ENCODE results near the gene FAM20A.
"Not testable (repeated sequence)": the region's sequence is repeated elsewhere in the genome, so short reads cannot be mapped to it uniquely, and the experiment has no call there.

FAM20A gene

GRCh38 chr17:68587847-68588246, 13.3 kb downstream of the FAM20A start:
- FAIRE-seq: no peak

DNA sequence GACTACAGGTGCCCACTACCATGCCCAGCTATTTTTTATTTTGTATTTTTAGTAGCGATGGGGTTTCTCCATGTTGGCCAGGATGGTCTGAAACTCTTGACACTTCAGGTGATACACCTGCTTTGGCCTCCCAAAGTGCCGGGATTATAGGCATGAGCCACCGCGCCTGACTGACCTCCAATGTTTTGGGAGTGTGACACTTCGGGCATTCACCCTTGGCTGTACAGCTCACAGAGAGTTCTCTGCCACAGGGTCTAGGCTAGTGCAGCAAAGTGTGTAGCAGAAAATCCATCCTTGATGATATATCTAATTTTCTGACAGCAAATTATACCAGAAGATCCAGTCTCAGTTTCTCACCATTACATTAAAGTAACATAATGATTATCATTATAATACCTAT, 14.1 kb downstream of the FAM20A start:
- no peak for FAIRE-seq

- FAIRE-seq: no peak
These were observed 15.5 kb downstream of the FAM20A start for GRCh38 chr17:68585643-68586042.

DNA sequence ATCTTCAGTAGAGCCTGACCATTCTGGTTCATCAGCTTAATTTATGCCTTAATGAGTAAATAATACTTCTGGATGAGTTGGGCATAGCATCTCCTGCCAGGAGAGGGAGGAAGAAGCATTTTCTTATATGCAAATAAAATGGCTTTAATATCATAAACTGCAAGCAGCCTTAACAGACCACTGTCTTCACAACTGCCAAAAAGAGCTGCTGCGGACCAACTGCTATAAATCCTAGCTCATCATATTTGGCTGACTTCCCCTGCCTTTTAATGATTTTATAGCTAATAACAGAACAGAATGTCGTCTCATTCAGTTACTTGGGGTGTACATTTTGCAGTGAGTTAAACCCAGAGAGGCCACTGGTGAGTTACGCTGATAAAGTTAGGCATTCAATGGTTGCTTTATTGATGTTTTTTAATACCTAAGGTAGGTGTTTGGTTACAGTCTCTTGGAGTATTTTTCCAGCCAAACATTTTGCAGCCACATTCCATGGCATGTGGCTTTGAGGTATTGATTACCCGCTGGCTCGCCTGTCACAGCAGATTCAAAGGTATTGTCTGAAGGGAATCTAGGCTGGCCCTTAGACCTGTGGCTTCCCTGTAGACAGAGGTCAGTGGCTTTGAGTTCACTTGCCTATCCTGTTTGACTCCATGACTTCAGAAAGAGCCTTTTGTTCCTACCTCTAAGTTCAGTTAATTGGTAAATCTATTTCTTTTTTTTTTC, 16.4 kb downstream of the FAM20A start:
- FAIRE-seq: no peak

DNA sequence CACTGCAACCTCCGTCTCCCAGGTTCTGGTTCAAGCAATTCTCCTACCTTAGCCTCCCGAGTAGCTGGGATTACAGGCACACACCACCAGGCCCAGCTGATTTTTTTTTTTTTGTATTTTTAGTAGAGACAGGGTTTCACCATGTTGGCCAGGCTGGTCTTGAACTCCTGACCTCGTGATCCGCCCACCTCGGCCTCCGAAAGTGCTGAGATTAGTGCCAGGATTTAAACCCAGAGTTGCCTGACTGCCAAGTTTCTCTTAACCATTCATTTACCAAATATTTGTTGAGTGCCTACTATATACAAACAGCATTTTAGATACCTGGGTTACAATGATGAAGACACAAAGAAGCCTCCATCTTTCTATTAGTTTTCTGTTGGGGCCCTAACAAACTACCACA, 18.3 kb downstream of the FAM20A start:
- FAIRE-seq: not testable (repeated sequence)

GRCh38 chr17:68581863-68582645, 19.1 kb downstream of the FAM20A start:
- FAIRE-seq: no peak

DNA sequence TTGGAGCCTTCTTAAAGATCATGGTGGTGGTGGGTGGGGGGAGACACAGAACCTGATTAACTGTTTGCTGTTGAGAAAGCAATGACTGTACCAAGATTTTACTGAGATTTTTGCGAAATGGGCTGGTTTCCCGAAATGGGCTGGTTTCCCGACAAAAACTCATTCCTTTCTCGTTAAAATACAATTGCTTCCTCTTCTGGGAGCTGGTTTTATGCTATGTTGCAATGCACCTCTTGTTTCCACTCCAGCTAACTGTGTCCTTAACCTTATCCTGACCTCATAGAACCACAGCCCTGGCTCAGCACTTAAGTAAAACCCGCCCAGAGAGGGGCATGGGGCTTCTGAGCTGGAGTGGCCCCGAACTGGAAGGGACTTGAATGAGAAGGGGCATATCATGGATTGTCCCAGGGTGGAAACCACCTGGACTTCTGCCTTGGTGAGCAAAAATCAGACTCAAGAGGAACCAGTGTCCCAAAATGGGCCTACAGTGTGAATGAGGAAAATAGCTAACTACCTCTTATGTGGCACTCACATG, 20.9 kb downstream of the FAM20A start:
- no peak for FAIRE-seq

GRCh38 chr17:68579194-68579927, 21.8 kb downstream of the FAM20A start:
- no peak for FAIRE-seq

- no peak for FAIRE-seq
These were observed 22.9 kb downstream of the FAM20A start for GRCh38 chr17:68578236-68578635.

- no peak for FAIRE-seq
These were observed 23.7 kb downstream of the FAM20A start for GRCh38 chr17:68577497-68577821.

DNA sequence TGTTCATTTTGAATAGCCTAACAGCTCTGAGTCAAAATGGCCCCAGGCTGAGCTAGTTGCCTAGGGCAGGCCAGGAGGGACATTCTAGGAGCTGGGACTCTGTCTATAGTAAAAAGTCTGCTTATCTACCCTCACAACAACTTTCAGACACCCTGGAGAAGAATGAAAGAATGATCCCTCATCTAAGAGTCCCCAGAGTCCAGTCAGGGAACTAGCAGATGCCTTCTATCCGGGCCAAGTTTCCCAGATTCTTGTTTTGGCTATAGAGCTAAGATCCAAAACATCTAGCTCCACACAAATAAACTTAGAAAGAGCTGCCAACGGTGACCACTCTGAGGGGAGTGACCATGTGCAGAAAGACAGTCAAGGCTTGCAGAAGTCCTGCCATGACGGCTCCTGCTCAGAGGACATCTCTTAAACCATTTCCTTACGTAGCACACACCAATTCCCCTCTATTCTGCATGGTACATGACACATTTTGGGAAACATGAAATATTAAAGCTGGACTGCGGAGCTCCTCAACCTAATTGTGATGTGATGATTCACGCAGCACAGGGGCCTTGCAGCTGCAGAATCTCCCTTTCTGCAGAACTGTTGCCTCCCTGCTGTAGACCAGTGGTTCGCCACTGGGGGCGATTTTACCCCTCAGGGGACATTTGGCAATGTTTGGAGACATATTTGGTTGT, 24.2 kb downstream of the FAM20A start:
- FAIRE-seq: no peak

- FAIRE-seq: no peak
These were observed 25.0 kb downstream of the FAM20A start for GRCh38 chr17:68576137-68576536.

- FAIRE-seq: no peak
These were observed 27.8 kb downstream of the FAM20A start for GRCh38 chr17:68573338-68573737.

DNA sequence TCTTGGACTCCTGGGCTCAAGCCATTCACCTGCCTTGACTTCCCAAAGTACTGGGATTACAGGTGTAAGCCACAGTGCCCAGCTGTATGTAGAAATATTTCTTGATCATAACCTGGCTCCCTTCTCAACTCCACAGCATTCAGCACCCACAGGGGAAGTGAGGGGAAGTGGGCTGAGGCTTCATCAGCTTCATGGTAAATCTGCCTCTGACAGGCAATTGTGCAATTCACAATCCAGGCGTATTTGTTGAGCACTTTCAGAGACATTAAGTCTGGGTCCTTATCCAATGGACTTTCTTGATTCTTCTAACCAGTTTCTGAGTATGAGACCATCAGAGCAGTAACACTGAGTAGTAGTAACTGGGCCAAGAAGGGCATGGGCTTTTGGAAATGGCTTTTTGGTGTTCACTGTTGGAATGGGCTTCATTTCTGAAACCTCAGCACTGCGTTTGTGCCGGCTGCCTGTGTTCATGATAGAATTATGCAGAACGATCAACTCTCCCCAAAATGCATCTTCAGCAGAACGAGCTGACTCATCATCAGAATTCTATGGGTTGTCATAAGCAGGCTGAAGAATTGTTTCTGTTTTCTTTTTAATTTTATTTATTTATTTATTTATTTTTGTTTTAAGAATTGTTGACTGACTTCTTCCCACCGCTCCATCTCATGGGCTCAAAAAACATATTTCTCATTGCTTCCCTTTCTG, 28.9 kb downstream of the FAM20A start:
- FAIRE-seq: no peak

- FAIRE-seq: no peak
These were observed 30.6 kb downstream of the FAM20A start for GRCh38 chr17:68570526-68570925.

DNA sequence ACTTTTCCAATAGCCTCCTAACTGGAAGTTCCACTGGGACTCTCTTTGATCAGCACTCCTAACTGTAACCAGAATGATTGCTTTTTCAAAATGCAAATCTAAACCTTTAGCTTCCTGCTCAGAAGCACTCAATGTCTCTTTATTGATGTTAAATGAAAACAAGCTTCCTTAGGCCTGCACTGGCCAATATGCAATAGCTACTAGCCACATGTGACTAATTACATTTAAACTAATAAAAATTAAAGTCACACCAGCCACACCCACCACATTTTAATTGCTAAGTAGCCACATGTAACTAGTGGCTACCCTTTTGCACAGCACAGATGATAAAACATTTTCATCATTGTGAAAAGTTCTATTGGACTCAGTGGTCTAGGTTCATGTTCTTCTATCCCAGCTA, 31.8 kb downstream of the FAM20A start:
- FAIRE-seq: no peak

GRCh38 chr17:68568581-68568980, 32.6 kb downstream of the FAM20A start:
- FAIRE-seq: no peak

DNA sequence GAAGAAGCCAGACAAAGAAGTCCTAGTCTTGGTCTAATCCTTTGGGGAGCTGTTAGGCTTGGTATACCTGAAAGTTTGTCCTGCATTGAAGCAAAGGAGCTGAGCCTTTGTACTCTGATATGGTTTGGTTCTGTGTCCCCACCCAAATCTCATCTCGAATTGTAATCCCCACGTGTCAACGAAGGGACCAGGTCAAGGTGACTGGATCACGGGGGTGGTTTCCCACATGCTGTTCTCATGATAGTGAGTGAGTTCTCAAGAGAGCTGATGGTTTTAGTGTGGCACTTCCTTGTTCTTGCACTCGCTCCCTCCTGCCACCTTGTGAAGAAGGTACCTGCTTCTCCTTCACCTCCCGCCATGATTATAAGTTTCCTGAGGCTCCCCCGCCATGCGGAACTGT, 33.6 kb downstream of the FAM20A start:
- FAIRE-seq: no peak

DNA sequence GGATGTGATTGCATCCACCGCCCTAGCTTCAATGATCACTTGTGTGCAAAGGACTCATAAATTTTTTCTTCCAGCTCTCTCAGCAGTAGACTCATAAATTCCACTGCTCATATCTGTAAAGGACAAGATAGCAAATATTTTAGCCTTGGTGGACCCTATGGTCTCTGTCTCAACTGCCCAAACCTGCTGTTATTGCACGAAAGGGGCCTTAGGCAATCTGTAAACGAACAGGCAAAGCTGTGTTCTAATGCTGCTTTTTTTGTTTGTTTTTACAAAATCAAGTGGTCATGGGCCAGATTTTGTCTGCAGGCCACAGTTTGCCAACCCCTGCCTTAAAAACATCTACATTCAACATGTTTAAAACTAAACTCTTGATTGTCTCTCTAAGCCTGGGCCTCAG, 34.1 kb downstream of the FAM20A start:
- no peak for FAIRE-seq

- FAIRE-seq: no peak
These were observed 34.8 kb downstream of the FAM20A start for GRCh38 chr17:68566442-68566738.

DNA sequence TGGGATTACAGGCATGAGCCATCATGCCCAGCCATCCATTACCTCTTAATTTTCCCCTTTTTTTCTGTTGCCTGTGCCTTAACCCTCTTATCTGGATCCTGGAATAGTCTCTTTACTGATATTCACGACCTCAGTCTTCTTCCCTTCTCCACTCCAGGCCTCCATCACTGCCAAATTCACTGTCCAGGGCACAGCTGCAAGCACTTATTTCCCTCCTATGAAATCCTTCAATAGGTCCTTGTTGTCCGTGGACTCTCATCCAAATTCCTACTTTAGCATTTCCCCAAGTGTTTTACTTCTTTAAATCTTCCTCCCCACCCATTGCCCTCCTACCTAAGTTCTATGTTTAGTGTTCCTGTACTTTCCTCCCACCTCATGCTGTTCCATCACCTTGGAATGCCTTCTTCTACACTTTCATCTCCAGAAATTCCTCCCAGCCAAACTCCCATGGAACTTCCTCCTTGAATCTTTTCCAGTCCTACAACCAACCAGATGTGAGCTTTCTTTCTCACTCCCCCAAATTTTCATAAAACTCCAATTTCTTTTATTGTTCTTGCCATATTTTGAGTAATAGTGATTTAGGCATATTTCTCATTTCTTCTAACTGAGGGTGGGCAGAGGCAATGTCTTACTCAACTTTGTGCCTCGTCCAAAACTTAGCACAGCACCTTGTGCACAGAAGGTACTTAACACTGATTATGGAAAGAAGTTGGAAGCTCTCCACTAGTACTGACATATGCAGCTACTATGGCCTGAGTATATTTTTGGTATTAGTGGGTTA, 35.3 kb downstream of the FAM20A start:
- no peak for FAIRE-seq

Measured in TTC549 (cell line).